GM19351 (cell line): ENCODE data around the gene CWF19L1.
"Not testable (repeated sequence)": the region's sequence is repeated elsewhere in the genome, so short reads cannot be mapped to it uniquely, and the experiment has no call there.

ENCODE experiments used
- ATAC-seq: cut with Tn5 transposase; IDR thresholded peaks from one replicate; pipeline ENCODE4 v1.9.1; 2021; ENCODE audit warnings: mild to moderate bottlenecking, moderate library complexity; ENCODE audit not compliant: unreplicated experiment

Gene CWF19L1

DNA sequence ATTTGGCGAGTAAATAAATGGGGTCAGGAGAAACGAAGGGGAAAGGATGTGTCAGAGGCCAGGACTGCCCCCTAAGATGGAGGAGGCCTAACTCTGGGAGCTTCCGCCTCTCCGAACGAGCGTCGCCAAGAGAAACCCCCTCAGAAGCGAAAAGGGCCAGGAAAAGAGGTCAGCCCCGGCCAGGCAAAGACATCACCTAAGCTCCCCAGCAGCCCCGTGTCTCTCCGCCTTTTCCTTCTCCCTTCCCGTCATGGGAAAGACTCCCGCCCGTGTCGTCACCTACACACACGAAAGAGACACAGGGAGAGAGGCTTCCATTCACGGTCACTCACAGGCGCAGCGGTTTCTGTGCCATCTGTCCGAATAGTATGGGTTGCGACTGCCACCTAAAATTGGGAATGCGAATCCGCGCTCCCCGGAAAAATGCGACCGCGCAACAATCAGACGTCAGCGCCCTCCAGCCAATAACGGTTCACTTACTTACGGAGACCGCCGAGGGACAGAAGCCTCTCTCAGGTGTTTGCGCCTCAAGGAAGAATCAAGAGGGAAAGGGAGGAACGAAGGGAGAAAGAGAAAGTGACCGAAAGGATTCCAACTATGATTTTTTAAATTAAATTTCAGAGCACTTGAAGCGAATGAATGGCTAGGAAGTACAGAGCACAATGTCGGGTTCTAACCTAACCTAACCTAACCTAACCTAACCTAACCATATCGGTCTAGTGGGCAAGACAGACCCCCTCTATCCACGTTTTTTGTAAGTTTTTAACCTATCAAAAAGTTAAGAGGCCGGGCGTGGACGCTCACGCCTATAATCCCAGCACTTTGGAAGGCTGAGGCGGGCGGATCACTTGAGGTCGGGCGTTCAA lies at the start of gene CWF19L1:
TSS of gene CWF19L1 (minus strand) at position 400 of the 866 bp plus-strand sequence. CDS start at position 355, 45 bp downstream.
- peak; percentile 88 for ATAC-seq

DNA sequence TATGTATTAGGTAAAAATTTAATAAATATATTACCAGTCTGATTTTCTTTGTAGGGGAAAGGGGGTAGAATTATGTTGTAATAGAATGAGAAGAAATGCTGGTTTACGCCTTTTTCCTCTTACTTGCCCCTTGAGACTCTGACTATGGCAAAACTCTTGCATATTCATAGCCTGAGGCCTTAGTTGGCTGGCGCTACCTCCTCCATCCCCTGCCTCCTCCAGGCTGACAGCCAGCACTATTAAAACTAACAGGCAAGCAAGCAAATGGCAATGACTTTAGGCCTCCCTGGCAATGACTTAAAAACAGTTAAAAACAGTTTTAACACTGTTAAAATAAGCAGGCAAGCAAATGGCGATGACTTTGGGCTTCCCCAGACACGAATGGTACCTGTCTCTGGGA lies 48.2 kb upstream of the CWF19L1 start:
- no peak for ATAC-seq

- no peak for ATAC-seq
These were observed 43.9 kb upstream of the CWF19L1 start for GRCh38 chr10:100311298-100311697.

DNA sequence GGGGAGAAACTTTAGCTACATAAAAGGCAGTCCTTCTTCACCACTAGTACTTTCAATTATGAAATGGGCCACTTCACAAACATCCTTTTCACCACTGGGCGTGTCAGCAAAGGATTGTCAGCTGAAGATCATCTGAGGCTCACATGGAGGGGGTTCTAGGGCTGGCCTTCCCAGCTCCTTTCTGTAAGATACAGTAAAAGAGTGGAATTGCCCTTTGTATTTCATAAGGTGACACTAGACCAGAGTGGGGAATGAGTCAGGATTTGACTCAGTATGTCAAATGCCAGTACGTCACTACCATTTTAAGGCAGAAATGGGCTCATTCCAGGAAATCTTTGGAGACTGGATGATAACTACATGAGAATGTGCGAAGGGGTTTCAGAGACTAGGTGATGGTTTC lies 40.2 kb upstream of the CWF19L1 start:
- no peak for ATAC-seq

DNA sequence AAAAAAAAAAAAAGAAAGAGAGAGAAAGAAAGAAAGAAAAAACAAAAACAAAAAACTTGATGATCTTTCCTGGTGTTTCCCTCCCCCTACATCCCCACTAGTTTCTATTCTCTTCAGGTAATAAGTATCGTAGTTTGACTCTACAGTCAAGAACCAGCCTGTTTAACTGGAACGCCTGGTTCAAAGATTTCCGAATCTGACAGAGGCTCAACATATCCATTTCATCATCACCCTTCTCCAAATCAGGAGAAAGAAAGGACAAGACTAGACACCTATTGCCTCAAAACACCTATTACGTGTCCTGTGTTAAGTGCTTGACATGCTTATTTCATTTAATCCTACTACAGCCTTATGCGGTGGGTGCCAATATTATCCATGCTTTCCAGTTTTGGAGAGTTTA lies 39.4 kb upstream of the CWF19L1 start:
- no peak for ATAC-seq

GRCh38 chr10:100304414-100304813 lies 37.0 kb upstream of the CWF19L1 start:
- no peak for ATAC-seq

DNA sequence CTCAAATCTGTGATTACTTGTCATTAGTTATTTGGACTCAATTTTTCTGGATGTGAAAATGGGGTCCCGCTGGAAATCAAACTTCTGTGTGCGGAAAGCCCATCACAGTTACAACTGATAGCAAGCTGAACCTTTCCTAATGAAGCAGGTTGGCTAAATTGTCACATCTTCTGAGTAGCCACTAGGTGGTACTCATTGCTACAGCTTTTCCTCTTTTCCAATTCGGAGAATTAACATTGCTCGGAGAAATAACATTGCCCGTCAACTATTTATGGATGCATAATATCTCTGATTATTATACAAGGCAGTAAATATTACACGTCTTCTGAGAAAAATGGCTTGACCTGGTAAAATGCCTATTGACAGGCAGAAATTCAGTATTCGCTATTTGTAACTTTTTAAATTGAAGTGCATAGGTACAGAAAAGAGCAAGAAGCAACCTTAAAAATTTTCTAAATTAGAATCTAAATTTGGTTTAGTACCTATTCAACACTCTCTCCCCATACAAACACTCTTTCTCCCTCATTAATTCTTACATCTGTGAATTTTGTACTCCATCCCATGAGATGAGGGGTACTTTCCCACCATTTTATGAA lies 36.4 kb upstream of the CWF19L1 start:
- ATAC-seq: no peak

GRCh38 chr10:100301123-100301522 lies 33.7 kb upstream of the CWF19L1 start:
- ATAC-seq: not testable (repeated sequence)

DNA sequence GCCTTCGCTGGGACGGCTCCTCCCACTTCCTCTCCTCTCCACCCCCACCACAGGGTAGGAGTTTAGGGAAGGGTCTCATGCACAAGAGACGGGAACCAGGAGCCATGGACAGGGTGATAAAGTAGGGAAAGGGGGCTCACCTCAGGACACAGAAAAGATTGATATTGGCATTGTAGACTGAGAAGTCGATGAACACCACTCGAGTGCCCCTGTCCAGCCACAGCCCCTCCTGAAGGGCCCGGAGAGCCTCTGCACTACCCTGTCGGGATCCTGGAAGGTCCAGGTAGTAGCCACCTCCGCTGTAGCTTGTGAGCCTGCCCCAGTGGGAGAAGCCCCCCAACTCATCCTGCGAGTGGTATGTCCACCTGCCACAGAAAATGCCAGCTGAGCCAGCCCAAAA lies 29.8 kb upstream of the CWF19L1 start:
- ATAC-seq: no peak

GRCh38 chr10:100293066-100293465 lies 25.6 kb upstream of the CWF19L1 start:
- ATAC-seq: no peak

GRCh38 chr10:100292300-100292699 lies 24.9 kb upstream of the CWF19L1 start:
- not testable (repeated sequence) for ATAC-seq

GRCh38 chr10:100291356-100291755 lies 23.9 kb upstream of the CWF19L1 start:
- ATAC-seq: no peak

DNA sequence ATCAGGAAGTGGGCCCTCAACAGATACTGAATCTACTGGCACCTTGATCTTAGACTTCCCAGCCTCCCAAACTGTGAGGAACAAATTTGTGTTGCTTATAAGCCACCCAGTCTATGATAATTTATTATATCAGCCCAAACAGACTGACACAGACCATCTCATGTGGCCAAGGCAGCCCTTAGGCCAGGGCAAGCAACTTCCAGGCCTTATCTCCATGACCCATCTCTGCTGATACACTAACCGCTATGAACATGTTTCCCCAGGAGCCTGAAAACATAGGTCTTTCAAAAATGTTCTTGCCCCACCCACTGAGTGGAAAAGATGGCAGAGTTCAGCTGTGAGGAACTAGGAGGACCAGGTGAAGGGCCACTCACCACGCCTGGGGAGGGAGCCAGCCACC lies 22.2 kb upstream of the CWF19L1 start:
- no peak for ATAC-seq

- no peak for ATAC-seq
These were observed 20.8 kb upstream of the CWF19L1 start for GRCh38 chr10:100288196-100288595.

- ATAC-seq: no peak
These were observed 20.3 kb upstream of the CWF19L1 start for GRCh38 chr10:100287756-100288155.

DNA sequence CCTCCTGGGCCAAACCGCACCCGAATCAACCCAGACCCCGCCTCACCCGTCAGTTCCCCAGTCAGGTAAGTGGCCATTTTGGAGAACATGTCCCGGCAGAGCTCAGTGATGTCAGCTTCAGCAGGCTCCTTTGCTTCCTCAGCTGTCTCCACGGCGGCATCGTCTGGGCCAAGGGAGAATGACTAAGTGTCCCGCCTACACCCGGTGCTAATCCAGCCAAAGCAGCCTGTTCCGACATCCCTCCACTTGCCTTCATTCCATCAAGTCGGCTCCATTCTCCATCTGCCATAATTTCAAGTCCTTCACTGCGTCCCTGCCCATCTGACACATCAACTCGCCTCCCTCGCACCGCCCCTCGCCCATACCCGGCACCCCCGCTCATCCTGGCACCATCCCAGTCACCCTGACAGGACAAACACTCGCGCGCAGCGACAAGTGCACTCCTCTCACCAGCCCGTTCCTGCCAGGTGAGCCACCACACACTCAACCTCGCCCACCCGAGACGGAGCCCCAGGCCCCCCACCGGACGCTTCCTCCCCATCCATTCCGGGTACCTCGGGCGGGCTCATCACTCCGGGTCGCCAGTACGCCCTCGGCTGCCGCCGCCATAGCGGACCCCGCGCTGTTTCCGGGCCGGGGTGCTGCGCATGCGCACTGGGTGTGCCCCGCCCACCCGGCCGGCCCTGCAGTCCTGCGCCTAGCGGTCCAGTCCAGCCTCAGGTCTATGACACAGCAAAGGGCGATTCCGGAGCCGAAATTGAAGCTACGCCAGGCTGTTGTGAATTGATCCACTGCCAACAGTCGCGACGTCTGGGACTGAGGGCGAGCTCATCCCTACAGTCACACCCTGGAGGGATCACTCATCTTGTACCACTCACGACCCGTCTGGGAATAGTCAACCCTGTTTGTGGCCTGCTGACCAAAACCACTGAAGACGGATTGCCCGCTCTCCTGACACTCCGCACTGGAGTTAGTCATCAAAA lies 18.9 kb upstream of the CWF19L1 start, which contains the start of gene BLOC1S2:
TSS of gene BLOC1S2 (minus strand) at position 630 of the 983 bp plus-strand sequence. CDS start at position 609, 21 bp downstream.
- ATAC-seq: peak; percentile 89

- not testable (repeated sequence) for ATAC-seq
These were observed 17.9 kb upstream of the CWF19L1 start for GRCh38 chr10:100285326-100285725.

DNA sequence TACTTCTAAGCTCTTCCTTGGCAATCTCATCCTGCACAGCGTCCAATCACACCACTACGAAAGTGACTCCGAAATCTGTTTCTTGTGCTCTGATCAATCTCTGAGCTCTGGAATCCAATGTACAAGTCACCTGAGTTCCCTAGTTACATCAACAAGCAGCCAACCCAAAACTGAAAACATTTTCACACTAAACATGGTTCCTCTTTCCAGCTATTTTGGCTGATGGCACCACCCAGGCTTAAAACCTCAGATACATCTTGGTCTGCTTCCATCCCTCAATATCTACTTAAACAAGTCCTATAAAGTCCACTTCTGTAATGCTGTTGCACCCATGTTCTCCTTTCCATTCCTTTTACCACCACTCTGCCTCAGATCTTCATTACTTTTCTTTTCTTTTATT lies 15.5 kb upstream of the CWF19L1 start:
- no peak for ATAC-seq

DNA sequence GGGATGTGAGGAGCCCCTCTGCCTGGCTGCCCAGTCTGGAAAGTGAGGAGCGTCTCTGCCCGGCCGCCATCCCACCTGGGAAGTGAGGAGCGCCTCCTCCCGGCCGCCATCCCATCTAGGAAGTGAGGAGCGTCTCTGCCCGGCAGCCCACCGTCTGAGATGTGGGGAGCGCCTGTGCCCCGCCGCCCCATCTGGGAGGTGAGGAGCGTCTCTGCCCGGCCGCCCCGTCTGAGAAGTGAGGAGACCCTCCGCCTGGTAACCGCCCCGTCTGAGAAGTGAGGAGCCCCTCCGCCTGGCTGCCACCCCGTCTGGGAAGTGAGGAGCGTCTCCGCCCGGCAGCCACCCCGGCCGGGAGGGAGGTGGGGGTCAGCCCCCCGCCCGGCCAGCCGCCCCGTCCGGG lies 9.5 kb upstream of the CWF19L1 start:
- ATAC-seq: not testable (repeated sequence)

DNA sequence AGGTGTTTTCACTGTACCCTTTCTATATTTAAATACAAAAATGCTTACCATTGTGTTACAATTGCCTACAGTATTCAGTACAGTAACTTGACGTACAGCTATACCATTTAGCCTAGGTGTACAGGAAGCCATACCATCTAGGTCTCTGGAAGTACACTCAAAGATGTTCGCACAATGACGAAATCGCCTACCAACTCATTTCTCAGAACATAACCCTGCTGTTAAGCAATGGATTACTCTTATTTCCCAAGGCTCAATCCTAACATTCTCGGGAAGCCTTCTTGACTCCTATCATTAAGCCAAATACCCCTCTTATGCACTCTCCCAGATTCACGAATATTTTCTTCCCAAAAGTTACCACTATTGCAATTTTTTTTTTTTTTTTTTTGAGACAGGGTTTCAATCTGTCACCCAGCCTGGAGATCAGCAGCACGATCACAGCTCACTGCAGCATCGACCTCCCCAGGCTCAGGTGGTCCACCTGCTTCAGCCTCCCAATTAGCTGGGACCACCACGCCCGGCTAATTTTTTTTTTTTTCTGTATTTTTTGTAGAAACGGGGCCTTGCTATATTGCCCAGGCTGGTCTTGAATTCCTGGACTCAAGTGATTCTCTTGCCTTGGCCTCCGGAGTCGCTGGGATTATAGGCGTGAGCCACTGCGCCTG lies 1.5 kb downstream of the CWF19L1 start:
- no peak for ATAC-seq
